Mesodermal cell (in vitro differentiated cells): ENCODE results near the gene FADS6. TPM values are rescaled to one million over a fixed set of nuclear protein-coding genes. Genes with fewer than 3 reads are reported as not detected.
A peak's percentile ranks its signal among the peaks of the same experiment; 100 is the strongest.

Source experiments
- H3K27ac ChIP-seq: 2 replicates; pipeline ENCODE4 v1.7.0; 2013; ENCODE audit warnings: mild to moderate bottlenecking, low read depth, low read length, moderate library complexity; ENCODE audit not compliant: severe bottlenecking
- H3K36me3 ChIP-seq: 2 replicates; pipeline ENCODE4 v1.7.1; 2013; ENCODE audit warnings: mild to moderate bottlenecking, low read length, moderate library complexity; ENCODE audit not compliant: control insufficient read depth, insufficient read depth
- H3K4me1 ChIP-seq: one replicate; pipeline ENCODE4 v1.7.1; 2013; ENCODE audit warnings: mild to moderate bottlenecking, low read length; ENCODE audit not compliant: insufficient read depth, control insufficient read depth, poor library complexity, severe bottlenecking
- H3K4me3 ChIP-seq: 2 replicates; pipeline ENCODE4 v1.7.0; 2013; ENCODE audit warnings: low read length, control low read depth, mild to moderate bottlenecking; ENCODE audit not compliant: insufficient read depth, poor library complexity, severe bottlenecking; ENCODE audit errors: extremely low read depth
- H3K9me3 ChIP-seq: 2 replicates; pipeline ENCODE4 v1.7.1; 2013; ENCODE audit warnings: mild to moderate bottlenecking, low read length, moderate library complexity; ENCODE audit not compliant: control insufficient read depth
- WGBS, 2 experiments: methylation state at CpG; one replicate each; pipeline ENCODE4 v1.1.5; 2013; ENCODE audit warnings: missing lambda C conversion rate in 2 of 2; ENCODE audit not compliant: insufficient coverage in 2 of 2; 5-methylcytosine and 5-hydroxymethylcytosine counted together
- polyA plus RNA-seq, 2 experiments: library from polyadenylated mRNA; stranded (reverse); fragments of 50-300 nt; gene quantifications; one replicate each; pipeline ENCODE4 v1.2.3, GENCODE V29; 2013

FADS6 gene, protein sequence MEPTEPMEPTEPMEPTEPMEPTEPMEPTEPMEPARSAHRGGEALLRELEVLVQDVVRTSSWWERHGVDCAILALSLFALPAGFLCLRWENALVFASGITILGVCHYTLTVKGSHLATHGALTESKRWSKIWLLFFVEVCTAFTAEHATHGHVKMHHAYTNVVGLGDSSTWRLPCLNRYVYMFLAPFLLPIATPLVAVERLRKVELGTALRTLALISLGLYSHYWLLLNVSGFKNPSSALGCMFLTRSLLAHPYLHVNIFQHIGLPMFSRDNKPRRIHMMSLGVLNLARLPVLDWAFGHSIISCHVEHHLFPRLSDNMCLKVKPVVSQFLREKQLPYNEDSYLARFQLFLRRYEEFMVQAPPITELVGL
- not detected for polyA plus RNA-seq (2013, experiment 1 of 2)
- not detected for polyA plus RNA-seq (2013, experiment 2 of 2)

DNA sequence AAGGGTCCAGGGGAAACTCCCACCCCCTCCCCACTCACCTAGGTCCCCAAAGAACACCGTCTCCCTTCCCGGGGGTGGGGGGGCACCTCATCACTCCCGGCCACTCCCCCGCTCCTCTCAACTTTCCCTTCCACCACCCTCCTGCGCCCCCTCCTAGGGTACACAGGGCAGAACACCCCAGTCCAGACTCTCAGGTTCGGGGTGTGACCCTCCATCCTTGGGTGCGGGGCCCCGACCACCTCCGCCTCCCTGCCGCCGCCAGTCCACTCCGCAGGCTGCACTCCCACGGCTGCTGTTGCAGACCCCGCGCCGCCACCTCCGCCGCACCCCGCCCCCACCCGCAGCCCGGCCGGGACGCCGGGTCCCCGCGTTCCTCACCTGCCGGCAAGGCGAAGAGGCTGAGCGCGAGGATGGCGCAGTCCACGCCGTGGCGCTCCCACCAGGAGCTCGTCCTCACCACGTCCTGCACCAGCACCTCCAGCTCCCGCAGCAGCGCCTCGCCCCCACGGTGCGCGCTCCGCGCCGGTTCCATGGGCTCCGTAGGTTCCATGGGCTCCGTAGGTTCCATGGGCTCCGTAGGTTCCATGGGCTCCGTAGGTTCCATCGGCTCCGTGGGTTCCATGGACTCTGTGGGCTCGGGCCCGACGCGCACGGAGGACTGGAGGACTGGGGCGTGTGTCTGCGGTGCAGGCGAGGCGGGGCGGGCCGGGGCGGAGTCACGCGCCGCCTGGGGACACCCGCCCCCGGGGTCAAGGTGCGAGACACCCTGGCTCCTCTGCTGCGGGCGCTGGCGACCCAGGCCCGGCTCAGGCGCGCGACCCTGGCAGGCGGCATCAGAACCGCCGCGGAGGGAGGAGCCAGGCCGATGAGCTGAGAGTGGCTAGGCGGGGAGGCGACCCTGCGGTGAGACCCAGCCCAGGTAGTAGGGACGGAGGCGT lies at the start of gene FADS6:
FADS6 (minus strand) TSS at position 660 of the 938 bp plus-strand sequence; CDS start at position 622, 38 bp downstream.
- no peaks in the 10 kb centered on the region for H3K4me1 ChIP-seq
- no peaks in the 10 kb centered on the region for H3K9me3 ChIP-seq
- H3K4me3 ChIP-seq: peak within 1 kb of the TSS; percentile 31
- no peak within 1 kb of the TSS for H3K27ac ChIP-seq
- WGBS, 2 experiments: 8 to 11% methylated on average over 59 to 73 of the region's 86 CpGs
- H3K36me3 ChIP-seq: no peaks in the 10 kb centered on the region

DNA sequence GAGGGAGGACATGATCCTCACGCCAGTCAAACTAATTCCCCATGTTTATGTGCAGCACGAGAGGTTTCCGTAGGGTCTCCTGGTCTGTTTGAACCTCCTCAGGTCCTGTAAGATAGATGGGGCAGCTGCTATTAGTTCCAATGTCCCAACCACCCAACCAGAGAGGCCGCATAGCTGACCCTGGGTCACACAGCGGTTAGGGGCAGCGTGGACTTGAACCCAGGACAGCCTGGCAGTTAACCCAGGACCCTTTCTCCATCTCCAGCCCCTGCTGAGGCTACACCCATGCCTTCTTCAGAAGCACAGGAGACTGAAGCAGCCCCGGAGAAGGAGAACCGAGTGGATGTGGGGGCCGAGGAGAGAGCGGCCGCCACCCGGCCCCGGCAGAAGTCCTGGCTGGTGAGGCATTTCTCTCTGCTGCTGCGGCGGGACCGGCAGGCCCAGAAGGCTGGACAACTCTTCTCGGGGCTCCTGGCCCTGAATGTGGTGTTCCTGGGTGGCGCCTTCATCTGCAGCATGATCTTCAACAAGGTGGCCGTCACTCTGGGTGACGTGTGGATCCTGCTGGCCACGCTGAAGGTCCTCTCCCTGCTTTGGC lies 47.8 kb upstream of the FADS6 start:
- no peak overlapping the region for H3K4me3 ChIP-seq
- H3K4me1 ChIP-seq: no peaks in the 10 kb centered on the region
- H3K9me3 ChIP-seq: no peaks in the 10 kb centered on the region
- no peaks in the 10 kb centered on the region for H3K36me3 ChIP-seq
- no peak overlapping the region for H3K27ac ChIP-seq
- 76 to 81% methylated on average over 12 to 18 of the region's 21 CpGs for WGBS, 2 experiments

DNA sequence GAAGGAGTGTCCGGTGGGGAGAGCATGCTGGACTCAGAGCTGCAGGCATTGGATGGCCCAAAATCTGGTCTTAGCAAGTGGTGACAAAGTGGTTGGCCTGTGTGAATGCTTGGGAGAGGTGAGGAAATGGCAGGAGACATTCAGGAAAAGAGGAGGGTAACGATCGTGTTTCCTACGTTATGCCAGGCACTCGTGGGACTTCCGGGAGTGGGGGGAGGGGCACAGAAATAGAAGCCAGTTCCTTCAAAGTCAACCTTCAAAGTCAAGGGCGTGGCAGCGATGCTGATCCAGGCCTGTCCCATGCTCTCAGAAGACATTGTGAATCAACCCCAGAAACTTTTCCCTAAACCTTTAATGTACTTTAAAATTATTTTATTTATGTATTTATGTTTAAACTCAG lies 46.1 kb upstream of the FADS6 start:
- Histone ChIP-seq H3K4me1 (peaks cover 3% of the 10 kb centered on the region), H3K36me3 (no peaks in the 10 kb centered on the region), H3K27ac (no peak overlapping the region), H3K4me3 (no peak overlapping the region), H3K9me3 (no peaks in the 10 kb centered on the region)
- WGBS, 2 experiments: 46 to 73% methylated on average over 6 to 8 of the region's 8 CpGs

DNA sequence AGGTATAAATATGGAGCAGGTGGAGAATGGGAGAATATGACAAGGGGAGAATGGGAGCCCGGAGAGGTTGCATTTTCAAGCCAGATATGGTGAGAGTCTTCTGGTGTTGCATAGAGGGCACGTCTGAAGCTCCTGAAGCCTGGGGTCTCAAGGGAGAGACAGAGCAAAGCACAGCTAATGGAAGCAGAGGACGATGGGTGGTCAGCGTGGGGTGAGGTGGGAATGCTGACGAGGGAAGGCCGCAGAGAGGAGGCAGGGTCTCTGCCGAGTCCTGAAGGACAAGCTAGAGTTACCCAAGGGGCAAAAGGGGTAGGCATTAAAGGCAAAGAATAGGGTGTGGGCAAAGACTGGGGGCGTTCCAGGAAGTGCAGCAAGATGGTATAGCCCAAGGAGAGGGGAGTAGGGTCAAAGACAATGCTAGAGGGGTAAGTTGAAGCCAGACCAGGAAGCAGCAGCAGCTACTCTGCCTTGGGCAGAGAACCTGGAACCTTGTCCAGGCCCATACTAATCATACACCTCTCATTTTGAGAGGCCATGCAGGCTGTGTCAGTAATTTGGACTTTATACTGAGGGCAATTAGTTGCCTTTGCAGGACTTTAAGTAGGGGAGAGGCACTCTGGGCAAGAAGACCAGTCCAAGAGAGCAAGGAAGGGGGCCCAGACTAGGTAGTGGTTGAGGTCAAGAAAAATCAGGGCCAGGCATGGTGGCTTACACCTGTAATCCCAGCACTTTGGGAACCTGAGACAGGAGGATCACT lies 44.9 kb upstream of the FADS6 start:
- WGBS, 2 experiments: 57 to 62% methylated on average over 7 to 8 of the region's 8 CpGs
- Histone ChIP-seq H3K4me1 (peaks cover 3% of the 10 kb centered on the region), H3K36me3 (no peaks in the 10 kb centered on the region), H3K9me3 (no peaks in the 10 kb centered on the region), H3K27ac (no peak overlapping the region), H3K4me3 (no peak overlapping the region)

DNA sequence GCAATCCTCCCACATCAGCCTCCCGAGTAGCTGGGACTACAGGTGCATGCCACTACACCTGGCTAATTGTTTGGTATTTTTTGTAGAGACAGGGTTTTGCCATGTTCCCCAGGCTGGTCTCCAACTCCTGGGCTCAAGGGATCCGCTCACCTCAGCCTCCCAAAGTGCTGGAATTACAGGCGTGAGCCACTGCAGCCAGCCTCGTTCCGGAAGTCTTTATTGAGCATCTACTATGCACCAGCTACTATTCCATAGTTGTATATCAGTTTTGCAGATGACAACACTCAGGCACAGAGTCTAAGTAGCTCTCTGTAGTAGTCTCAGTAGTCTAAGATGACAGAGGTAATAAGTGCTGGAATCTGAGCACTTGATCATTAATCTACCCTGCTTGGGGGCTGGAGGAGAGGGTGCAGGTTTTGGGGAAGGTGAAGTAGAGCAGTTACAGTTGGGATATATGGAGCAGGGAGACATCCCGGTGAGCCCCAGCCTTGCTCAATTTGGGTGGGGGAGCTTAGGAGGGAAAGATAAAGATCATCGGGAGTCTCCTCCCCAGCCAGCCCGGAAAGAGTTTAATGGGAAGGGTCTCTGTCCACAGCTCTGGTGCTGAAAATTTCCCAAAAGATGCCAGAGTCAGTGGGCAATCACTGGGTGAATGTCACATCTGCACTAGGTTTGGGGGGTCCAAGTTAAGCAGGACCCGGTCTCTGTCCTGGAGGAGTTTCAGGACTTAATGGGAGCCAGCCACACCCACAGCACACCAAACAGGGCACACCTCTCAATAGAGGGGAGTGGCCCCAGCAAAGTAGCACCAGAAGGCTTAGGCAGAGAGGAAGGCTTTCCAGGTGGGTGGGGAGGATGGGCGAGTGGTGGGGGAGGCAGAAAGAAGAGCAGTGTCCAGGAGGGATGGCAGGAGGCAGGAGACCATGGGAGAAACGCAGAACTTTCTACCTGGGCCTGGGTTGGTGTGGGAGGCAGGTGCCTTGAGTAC lies 43.9 kb upstream of the FADS6 start:
- H3K36me3 ChIP-seq: no peaks in the 10 kb centered on the region
- H3K27ac ChIP-seq: no peak overlapping the region
- H3K9me3 ChIP-seq: no peaks in the 10 kb centered on the region
- 38 to 57% methylated on average over 7 to 9 of the region's 11 CpGs for WGBS, 2 experiments
- H3K4me1 ChIP-seq: peaks cover 3% of the 10 kb centered on the region
- H3K4me3 ChIP-seq: no peak overlapping the region

DNA sequence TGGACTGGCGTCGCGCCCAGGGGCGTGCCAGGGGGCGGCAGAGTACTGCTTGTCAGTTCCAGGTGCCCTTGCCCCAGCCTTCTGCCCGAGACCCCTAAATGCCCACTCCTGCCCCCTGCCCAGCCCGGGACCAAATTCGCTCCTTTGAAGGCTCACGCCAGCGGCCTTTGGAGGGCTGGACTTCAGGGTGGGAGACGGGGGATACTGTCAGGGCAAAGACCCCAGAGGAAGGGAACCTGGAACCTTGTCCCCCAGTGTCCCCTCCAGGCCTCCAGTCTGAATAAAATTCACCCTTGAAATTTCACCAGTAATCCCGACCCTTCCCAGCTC lies 43.0 kb upstream of the FADS6 start:
- no peak overlapping the region for H3K27ac ChIP-seq
- 15 to 21% methylated on average over 7 to 11 of the region's 12 CpGs for WGBS, 2 experiments
- no peaks in the 10 kb centered on the region for H3K9me3 ChIP-seq
- H3K36me3 ChIP-seq: no peaks in the 10 kb centered on the region
- H3K4me3 ChIP-seq: no peak overlapping the region
- H3K4me1 ChIP-seq: peaks cover 3% of the 10 kb centered on the region

DNA sequence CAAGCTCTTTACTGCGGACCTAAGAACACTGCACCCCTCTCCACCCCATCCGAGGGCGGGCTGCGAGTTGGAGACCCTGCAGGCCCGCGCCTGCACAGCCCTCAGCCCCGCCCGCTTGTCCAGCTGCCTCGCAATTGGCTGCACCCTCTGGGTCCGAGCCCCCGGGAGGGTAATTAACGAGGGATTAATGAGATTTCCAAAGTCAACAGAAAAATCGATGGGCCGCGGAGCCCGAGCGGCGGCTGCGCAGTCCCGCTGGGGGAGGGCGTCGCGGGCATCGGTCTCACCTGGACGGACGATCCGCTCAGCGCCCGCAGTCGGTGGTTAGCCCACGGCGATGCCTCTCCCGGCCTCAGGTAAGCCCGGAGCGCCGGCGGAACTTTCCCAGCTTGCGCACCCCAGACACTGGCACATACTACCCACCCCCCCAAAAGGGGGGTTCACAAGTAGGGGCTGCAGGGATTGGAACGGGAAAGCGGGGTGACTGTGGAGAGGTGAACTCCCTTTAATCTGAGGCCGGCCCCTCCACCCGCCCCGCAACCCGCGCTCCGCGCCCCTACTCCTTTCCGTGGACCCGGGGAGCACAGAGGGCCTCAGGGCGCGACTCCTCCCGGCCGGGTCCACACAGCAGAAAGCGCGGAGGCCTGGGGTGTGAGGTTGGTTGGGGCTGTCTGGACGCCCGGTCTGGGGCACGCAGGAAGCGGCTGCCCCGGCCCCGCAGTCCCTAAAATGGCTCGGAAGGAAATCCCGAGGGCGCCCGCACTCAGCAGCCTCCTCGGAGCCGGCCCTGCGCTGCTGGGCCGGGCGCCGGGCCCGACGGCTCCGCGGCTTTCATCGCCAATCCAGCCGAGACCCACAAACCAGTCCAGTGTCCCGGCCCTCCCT lies 42.4 kb upstream of the FADS6 start, which contains the start of gene OTOP3:
OTOP3 (plus strand) TSS at position 314 of the 885 bp plus-strand sequence; CDS start at position 338, 24 bp downstream.
- H3K36me3 ChIP-seq: no peaks in the 10 kb centered on the region
- no peak within 1 kb of the TSS for H3K27ac ChIP-seq
- 6 to 8% methylated on average over 57 to 63 of the region's 78 CpGs for WGBS, 2 experiments
- peaks cover 3% of the 10 kb centered on the region for H3K4me1 ChIP-seq
- H3K9me3 ChIP-seq: no peaks in the 10 kb centered on the region
- H3K4me3 ChIP-seq: no peak within 1 kb of the TSS

DNA sequence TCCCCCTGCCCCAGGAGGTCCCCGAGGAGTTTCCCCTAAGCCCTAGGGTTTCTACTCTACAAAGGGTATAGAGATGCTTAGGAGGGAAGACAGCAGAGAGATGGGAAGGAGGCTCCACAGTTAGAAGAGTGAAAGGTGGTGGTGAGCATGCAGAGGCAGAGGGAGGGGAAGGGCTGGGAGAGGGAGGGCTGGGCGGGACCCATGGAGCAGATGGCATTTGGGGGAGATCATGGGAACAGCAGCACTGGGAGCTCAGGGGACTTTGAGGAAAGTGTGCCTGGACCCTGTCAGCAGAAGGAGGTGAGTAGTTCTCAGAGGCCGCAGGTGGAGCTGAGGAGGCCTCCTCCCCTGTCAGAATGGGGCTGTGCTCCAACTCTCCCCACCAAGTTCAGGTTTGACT lies 41.6 kb upstream of the FADS6 start:
- Histone ChIP-seq H3K4me1 (peaks cover 3% of the 10 kb centered on the region), H3K4me3 (no peak overlapping the region), H3K36me3 (no peaks in the 10 kb centered on the region), H3K27ac (no peak overlapping the region), H3K9me3 (no peaks in the 10 kb centered on the region)
- 72 to 80% methylated on average over 1 to 2 of the region's 3 CpGs for WGBS, 2 experiments
